ENCODE measurements around the gene NRAP. TPM values are rescaled to one million over a fixed set of nuclear protein-coding genes. Genes with fewer than 3 reads are reported as not detected.

The NRAP gene
- total and polyA plus RNA-seq, 2 donors, result 0.05 to 0.07 TPM

- Histone ChIP-seq H3K27ac (ENCODE audit: low read depth in 1 of 2, low read length in 1 of 2) (no peak overlapping the region), H3K4me3 (ENCODE audit: low read length in 2 of 2) (no peak overlapping the region), H3K36me3 (ENCODE audit: control insufficient read depth in 2 of 2, insufficient read depth in 2 of 2, low read length in 1 of 2) (no peaks in the 10 kb centered on the region), H3K9me3 (ENCODE audit: control insufficient read depth in 2 of 2, insufficient read depth in 1 of 2, low read length in 1 of 2) (no peaks in the 10 kb centered on the region), H3K27me3 (ENCODE audit: control insufficient read depth in 2 of 2, insufficient read depth in 1 of 2, low read length in 1 of 2) (peaks cover 0 to 32% of the 10 kb centered on the region in 2 donors), H3K4me1 (ENCODE audit: control insufficient read depth in 2 of 2, insufficient read depth in 2 of 2, low read length in 2 of 2) (no peaks in the 10 kb centered on the region)
- WGBS, result 93% methylated on average over 7 of the region's 7 CpGs
- DNase-seq (ENCODE audit: low read depth in 6 of 9, low spot score in 9 of 9), result no peak
These were observed 45.5 kb downstream of the NRAP start for GRCh38 chr10:113618338-113618737.

DNA sequence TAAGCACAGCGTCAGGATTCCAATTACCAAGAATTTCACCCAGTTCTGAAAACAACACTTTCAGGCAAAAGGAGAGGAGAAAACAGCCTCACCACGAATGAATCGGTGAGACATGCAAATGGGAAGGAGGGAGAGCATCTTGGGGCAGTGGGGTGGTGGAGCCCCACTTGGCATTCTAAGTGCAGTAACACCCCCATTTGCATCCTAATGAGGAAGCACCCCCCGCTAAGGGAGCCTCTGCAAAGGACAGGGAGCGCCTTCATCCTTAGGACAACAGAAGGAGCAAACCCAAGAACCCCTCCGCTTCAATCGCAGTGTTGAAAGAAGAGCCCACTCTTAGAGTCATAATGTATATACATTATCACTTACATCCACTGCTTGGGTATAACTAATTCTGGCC lies 46.8 kb downstream of the NRAP start:
- no peak for DNase-seq (ENCODE audit: low read depth in 6 of 9, low spot score in 9 of 9)
- Histone ChIP-seq H3K27ac (ENCODE audit: low read depth in 1 of 2, low read length in 1 of 2) (no peak overlapping the region), H3K36me3 (ENCODE audit: control insufficient read depth in 2 of 2, insufficient read depth in 2 of 2, low read length in 1 of 2) (no peaks in the 10 kb centered on the region), H3K9me3 (ENCODE audit: control insufficient read depth in 2 of 2, insufficient read depth in 1 of 2, low read length in 1 of 2) (no peaks in the 10 kb centered on the region), H3K4me3 (ENCODE audit: low read length in 2 of 2) (no peak overlapping the region), H3K4me1 (ENCODE audit: control insufficient read depth in 2 of 2, insufficient read depth in 2 of 2, low read length in 2 of 2) (no peaks in the 10 kb centered on the region), H3K27me3 (ENCODE audit: control insufficient read depth in 2 of 2, insufficient read depth in 1 of 2, low read length in 1 of 2) (peaks cover 0 to 37% of the 10 kb centered on the region in 2 donors)
- 29% methylated on average over 7 of the region's 7 CpGs for WGBS

GRCh38 chr10:113616244-113617074 lies 47.4 kb downstream of the NRAP start:
- Histone ChIP-seq H3K4me3 (ENCODE audit: low read length in 2 of 2) (no peak overlapping the region), H3K27me3 (ENCODE audit: control insufficient read depth in 2 of 2, insufficient read depth in 1 of 2, low read length in 1 of 2) (peaks cover 0 to 35% of the 10 kb centered on the region in 2 donors), H3K36me3 (ENCODE audit: control insufficient read depth in 2 of 2, insufficient read depth in 2 of 2, low read length in 1 of 2) (no peaks in the 10 kb centered on the region), H3K27ac (ENCODE audit: low read depth in 1 of 2, low read length in 1 of 2) (no peak overlapping the region), H3K4me1 (ENCODE audit: control insufficient read depth in 2 of 2, insufficient read depth in 2 of 2, low read length in 2 of 2) (no peaks in the 10 kb centered on the region), H3K9me3 (ENCODE audit: control insufficient read depth in 2 of 2, insufficient read depth in 1 of 2, low read length in 1 of 2) (no peaks in the 10 kb centered on the region)
- 19% methylated on average over 5 of the region's 5 CpGs for WGBS
- no peak for DNase-seq (ENCODE audit: low read depth in 6 of 9, low spot score in 9 of 9)

DNA sequence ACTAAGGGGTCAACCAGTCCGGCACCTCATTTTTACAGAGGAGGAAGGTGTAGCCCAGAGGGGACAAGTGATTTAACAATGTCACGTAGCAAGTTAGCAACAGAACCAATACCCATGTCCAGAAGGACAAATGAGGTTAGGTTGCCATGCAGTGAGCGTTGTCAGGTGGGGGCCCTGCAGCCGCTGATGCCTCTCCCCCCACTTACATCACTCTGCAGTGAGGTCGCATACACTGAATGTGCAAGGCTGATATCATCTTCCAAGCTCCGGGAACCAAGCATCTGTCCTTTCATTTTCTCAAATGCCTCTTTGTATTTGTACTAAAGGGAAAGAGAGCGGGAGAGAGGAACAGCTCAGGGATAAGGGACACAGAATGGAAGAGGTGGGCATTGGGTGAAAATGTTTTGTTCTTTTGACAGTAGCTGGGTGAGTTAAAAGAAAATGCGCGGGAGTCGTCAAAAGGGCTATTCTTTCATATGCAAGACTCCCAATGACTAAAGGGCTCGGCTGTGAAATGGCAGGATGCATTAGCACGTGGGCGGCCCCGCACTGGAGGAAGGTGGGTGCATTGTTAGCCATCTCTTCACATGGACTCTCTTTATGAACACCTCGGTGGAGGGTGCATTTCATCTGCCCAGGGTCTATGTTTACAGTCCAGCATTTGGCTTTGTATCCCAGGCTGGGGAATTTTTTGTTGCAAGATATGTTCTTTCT lies 49.7 kb downstream of the NRAP start:
- H3K4me3 ChIP-seq (ENCODE audit: low read length in 2 of 2), result no peak overlapping the region
- H3K4me1 ChIP-seq (ENCODE audit: control insufficient read depth in 2 of 2, insufficient read depth in 2 of 2, low read length in 2 of 2), result no peaks in the 10 kb centered on the region
- 78% methylated on average over 15 of the region's 15 CpGs for WGBS
- H3K36me3 ChIP-seq (ENCODE audit: control insufficient read depth in 2 of 2, insufficient read depth in 2 of 2, low read length in 1 of 2), result no peaks in the 10 kb centered on the region
- no peak for DNase-seq (ENCODE audit: low read depth in 6 of 9, low spot score in 9 of 9)
- no peaks in the 10 kb centered on the region for H3K9me3 ChIP-seq (ENCODE audit: control insufficient read depth in 2 of 2, insufficient read depth in 1 of 2, low read length in 1 of 2)
- no peak overlapping the region for H3K27ac ChIP-seq (ENCODE audit: low read depth in 1 of 2, low read length in 1 of 2)
- H3K27me3 ChIP-seq (ENCODE audit: control insufficient read depth in 2 of 2, insufficient read depth in 1 of 2, low read length in 1 of 2), result peaks cover 0 to 42% of the 10 kb centered on the region in 2 donors

- DNase-seq (ENCODE audit: low read depth in 6 of 9, low spot score in 9 of 9), result no peak
- no peak overlapping the region for H3K4me3 ChIP-seq (ENCODE audit: low read length in 2 of 2)
- H3K4me1 ChIP-seq (ENCODE audit: control insufficient read depth in 2 of 2, insufficient read depth in 2 of 2, low read length in 2 of 2), result no peaks in the 10 kb centered on the region
- no peaks in the 10 kb centered on the region for H3K36me3 ChIP-seq (ENCODE audit: control insufficient read depth in 2 of 2, insufficient read depth in 2 of 2, low read length in 1 of 2)
- peaks cover 0 to 41% of the 10 kb centered on the region in 2 donors for H3K27me3 ChIP-seq (ENCODE audit: control insufficient read depth in 2 of 2, insufficient read depth in 1 of 2, low read length in 1 of 2)
- WGBS, result 94% methylated on average over 2 of the region's 2 CpGs
- no peaks in the 10 kb centered on the region for H3K9me3 ChIP-seq (ENCODE audit: control insufficient read depth in 2 of 2, insufficient read depth in 1 of 2, low read length in 1 of 2)
- H3K27ac ChIP-seq (ENCODE audit: low read depth in 1 of 2, low read length in 1 of 2), result no peak overlapping the region
These were observed 50.4 kb downstream of the NRAP start for GRCh38 chr10:113613427-113613826.

DNA sequence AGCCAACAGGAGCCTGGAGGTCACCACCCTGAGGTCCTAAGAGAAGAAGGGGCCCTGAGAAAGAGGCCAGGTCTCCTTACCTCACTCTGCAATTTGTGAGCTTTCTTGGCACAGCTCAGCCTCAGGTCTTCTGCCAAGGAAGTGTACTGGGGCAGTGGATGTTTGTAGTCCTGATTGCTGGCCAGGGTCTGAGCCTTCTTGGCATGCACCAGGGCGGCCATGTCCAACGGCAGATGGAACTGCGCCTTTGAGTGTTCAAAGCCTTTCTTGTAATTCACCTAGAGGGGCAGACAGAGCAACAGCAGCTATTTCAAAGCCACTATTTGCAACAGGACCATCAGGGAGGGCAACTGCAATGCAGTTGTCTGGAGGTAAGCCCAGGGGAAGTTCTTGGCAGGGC lies 51.7 kb downstream of the NRAP start:
- Histone ChIP-seq H3K36me3 (ENCODE audit: control insufficient read depth in 2 of 2, insufficient read depth in 2 of 2, low read length in 1 of 2) (no peaks in the 10 kb centered on the region), H3K4me3 (ENCODE audit: low read length in 2 of 2) (no peak overlapping the region), H3K27ac (ENCODE audit: low read depth in 1 of 2, low read length in 1 of 2) (no peak overlapping the region), H3K9me3 (ENCODE audit: control insufficient read depth in 2 of 2, insufficient read depth in 1 of 2, low read length in 1 of 2) (no peaks in the 10 kb centered on the region), H3K4me1 (ENCODE audit: control insufficient read depth in 2 of 2, insufficient read depth in 2 of 2, low read length in 2 of 2) (no peaks in the 10 kb centered on the region), H3K27me3 (ENCODE audit: control insufficient read depth in 2 of 2, insufficient read depth in 1 of 2, low read length in 1 of 2) (peaks cover 0 to 38% of the 10 kb centered on the region in 2 donors)
- WGBS, result 96% methylated on average over 3 of the region's 3 CpGs
- DNase-seq (ENCODE audit: low read depth in 6 of 9, low spot score in 9 of 9), result no peak

DNA sequence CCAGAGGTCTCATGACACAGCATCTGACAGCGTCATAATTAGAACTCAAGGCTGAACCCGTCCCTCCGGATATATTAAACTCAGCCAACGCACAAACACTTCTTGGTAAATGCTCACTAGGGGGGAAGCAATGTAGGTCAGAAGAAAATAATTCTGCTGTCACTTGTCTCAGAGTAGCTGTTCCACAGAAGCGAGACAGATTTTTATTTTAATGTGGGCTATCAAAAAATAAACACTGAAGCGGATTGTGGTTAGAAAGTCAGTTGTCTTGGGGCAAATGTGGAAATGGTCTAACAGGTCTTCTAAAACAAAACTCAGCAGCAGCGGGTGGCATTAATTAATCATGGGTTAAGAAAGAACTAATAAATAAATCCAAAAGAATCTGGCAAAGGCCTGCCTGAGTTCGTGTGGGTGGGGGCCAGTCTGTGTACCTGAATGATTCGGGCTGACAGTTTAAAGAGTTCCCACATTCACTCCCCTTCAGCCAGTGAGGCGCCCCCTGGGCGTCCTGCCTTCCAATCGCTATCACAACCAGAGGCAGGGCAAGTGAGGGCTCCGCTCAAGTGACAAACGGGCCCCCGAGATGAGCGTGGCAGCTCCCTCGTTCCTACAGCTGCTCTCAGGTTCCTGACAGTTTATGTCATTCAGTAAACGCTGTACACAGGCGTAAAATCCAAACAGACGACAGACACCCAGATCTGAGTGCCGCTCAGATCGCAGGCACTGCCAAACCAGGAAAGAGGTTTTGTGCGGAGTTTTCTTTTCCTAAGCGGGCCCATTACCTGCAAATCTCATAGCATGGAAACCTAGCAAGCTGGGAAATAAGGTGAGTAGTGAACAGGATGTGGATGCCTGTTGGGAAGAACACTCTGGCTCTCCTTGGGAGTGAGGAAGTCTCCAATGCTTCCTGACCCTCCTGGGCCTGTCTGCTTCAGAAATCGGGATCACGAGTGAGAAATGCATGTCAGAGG lies 52.9 kb downstream of the NRAP start:
- H3K36me3 ChIP-seq (ENCODE audit: control insufficient read depth in 2 of 2, insufficient read depth in 2 of 2, low read length in 1 of 2), result no peaks in the 10 kb centered on the region
- H3K9me3 ChIP-seq (ENCODE audit: control insufficient read depth in 2 of 2, insufficient read depth in 1 of 2, low read length in 1 of 2), result no peaks in the 10 kb centered on the region
- H3K4me3 ChIP-seq (ENCODE audit: low read length in 2 of 2), result no peak overlapping the region
- WGBS, result 59% methylated on average over 26 of the region's 26 CpGs
- peaks cover 0 to 28% of the 10 kb centered on the region in 2 donors for H3K27me3 ChIP-seq (ENCODE audit: control insufficient read depth in 2 of 2, insufficient read depth in 1 of 2, low read length in 1 of 2)
- H3K4me1 ChIP-seq (ENCODE audit: control insufficient read depth in 2 of 2, insufficient read depth in 2 of 2, low read length in 2 of 2), result no peaks in the 10 kb centered on the region
- no peak overlapping the region for H3K27ac ChIP-seq (ENCODE audit: low read depth in 1 of 2, low read length in 1 of 2)
- no peak for DNase-seq (ENCODE audit: low read depth in 6 of 9, low spot score in 9 of 9)

DNA sequence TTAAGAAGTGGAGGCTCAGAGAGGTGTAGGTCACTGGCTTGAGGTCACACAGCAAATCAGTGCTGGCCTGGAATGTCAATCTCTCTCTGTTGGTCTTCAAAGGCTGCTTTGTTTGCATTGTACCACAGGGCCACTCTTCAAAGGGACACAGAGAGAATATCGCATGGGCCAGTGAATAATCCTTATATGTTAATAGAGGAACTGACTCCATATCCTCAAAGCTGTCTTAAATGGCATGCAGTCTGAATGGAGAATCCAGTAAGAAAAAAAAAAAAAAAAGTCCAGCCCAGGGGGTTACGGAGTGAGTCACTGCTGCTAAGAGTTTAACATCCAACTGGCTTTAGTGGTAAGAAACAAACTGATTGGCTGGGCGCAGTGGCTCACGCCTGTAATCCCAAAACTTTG lies 54.1 kb downstream of the NRAP start:
- 96% methylated on average over 4 of the region's 4 CpGs for WGBS
- H3K4me3 ChIP-seq (ENCODE audit: low read length in 2 of 2), result no peak overlapping the region
- DNase-seq (ENCODE audit: low read depth in 6 of 9, low spot score in 9 of 9), result no peak

More for the DNA sequence above, 54.1 kb downstream of the NRAP start:
- H3K27me3 ChIP-seq (ENCODE audit: control insufficient read depth in 2 of 2, insufficient read depth in 1 of 2, low read length in 1 of 2), result peaks cover 0 to 22% of the 10 kb centered on the region in 2 donors
- H3K4me1 ChIP-seq (ENCODE audit: control insufficient read depth in 2 of 2, insufficient read depth in 2 of 2, low read length in 2 of 2), result no peaks in the 10 kb centered on the region
- H3K36me3 ChIP-seq (ENCODE audit: control insufficient read depth in 2 of 2, insufficient read depth in 2 of 2, low read length in 1 of 2), result no peaks in the 10 kb centered on the region
- H3K9me3 ChIP-seq (ENCODE audit: control insufficient read depth in 2 of 2, insufficient read depth in 1 of 2, low read length in 1 of 2), result no peaks in the 10 kb centered on the region
- H3K27ac ChIP-seq (ENCODE audit: low read depth in 1 of 2, low read length in 1 of 2), result no peak overlapping the region

Data from thymus (tissue), 11 donors.